ENCODE measurements around the gene SLC15A1.
"Not testable (repeated sequence)": the region's sequence is repeated elsewhere in the genome, so short reads cannot be mapped to it uniquely, and the experiment has no call there.

SLC15A1 gene

GRCh38 chr13:98657506-98658085 lies 94.9 kb downstream of the SLC15A1 start:
- DNase-seq (ENCODE audit: low read depth, low spot score) = no peak

- DNase-seq (ENCODE audit: low read depth, low spot score) = no peak
Measured at GRCh38 chr13:98656223-98656622, 96.2 kb downstream of the SLC15A1 start.

- peak; percentile 42 for DNase-seq (ENCODE audit: low read depth, low spot score)
Measured at GRCh38 chr13:98653463-98653985, 98.9 kb downstream of the SLC15A1 start.

GRCh38 chr13:98652721-98653462 lies 99.6 kb downstream of the SLC15A1 start:
- no peak for DNase-seq (ENCODE audit: low read depth, low spot score)

- no peak for DNase-seq (ENCODE audit: low read depth, low spot score)
Measured at GRCh38 chr13:98652276-98652675, 100.2 kb downstream of the SLC15A1 start.

- no peak for DNase-seq (ENCODE audit: low read depth, low spot score)
Measured at GRCh38 chr13:98651744-98652143, 100.7 kb downstream of the SLC15A1 start.

- no peak for DNase-seq (ENCODE audit: low read depth, low spot score)
Measured at GRCh38 chr13:98650396-98651107, 101.9 kb downstream of the SLC15A1 start.

- no peak for DNase-seq (ENCODE audit: low read depth, low spot score)
Measured at GRCh38 chr13:98649861-98650260, 102.6 kb downstream of the SLC15A1 start.

GRCh38 chr13:98648686-98649085 lies 103.8 kb downstream of the SLC15A1 start:
- no peak for DNase-seq (ENCODE audit: low read depth, low spot score)

- DNase-seq (ENCODE audit: low read depth, low spot score) = no peak
Measured at GRCh38 chr13:98648141-98648540, 104.3 kb downstream of the SLC15A1 start.

- DNase-seq (ENCODE audit: low read depth, low spot score) = no peak
Measured at GRCh38 chr13:98647121-98647520, 105.4 kb downstream of the SLC15A1 start.

GRCh38 chr13:98643479-98643878 lies 109.0 kb downstream of the SLC15A1 start:
- DNase-seq (ENCODE audit: low read depth, low spot score) = no peak

- DNase-seq (ENCODE audit: low read depth, low spot score) = no peak
Measured at GRCh38 chr13:98641075-98641474, 111.4 kb downstream of the SLC15A1 start.

GRCh38 chr13:98639785-98640184 lies 112.7 kb downstream of the SLC15A1 start:
- not testable (repeated sequence) for DNase-seq (ENCODE audit: low read depth, low spot score)

GRCh38 chr13:98638352-98638751 lies 114.1 kb downstream of the SLC15A1 start:
- DNase-seq (ENCODE audit: low read depth, low spot score) = not testable (repeated sequence)
